ENCODE measurements around the gene ELP2. TPM values are rescaled to one million over a fixed set of nuclear protein-coding genes. Genes with fewer than 3 reads are reported as not detected.
A peak's percentile ranks its signal among the peaks of the same experiment; 100 is the strongest.

The ELP2 gene
- total and polyA plus RNA-seq, 8 donors: 35.1 to 73.3 (median 50.3) TPM

GRCh38 chr18:36183987-36184386, 54.3 kb downstream of the ELP2 start:
- Histone ChIP-seq H3K4me3 (no peak overlapping the region), H3K36me3 (no peaks in the 10 kb centered on the region), H3K27ac (no peak overlapping the region), H3K9me3 (no peaks in the 10 kb centered on the region), H3K4me1 (peaks cover 0 to 4% (median 0%) of the 10 kb centered on the region in 3 donors), H3K27me3 (no peaks in the 10 kb centered on the region)
- no peak for FAIRE-seq
- no peak for TF ChIP-seq CTCF (IDR thresholded peaks at IDR 0.05)
- ATAC-seq: no peak
- intact Hi-C loops (cut with DNase I): loop anchor here in 1 of 3 donors (10.0 kb wide), 1 partner anchor 81 kb away; no protein-coding TSS in a partner anchor
- WGBS, 2 donors: 71 to 81% methylated on average over 2 of the region's 2 CpGs
- DNase-seq: no peak

DNA sequence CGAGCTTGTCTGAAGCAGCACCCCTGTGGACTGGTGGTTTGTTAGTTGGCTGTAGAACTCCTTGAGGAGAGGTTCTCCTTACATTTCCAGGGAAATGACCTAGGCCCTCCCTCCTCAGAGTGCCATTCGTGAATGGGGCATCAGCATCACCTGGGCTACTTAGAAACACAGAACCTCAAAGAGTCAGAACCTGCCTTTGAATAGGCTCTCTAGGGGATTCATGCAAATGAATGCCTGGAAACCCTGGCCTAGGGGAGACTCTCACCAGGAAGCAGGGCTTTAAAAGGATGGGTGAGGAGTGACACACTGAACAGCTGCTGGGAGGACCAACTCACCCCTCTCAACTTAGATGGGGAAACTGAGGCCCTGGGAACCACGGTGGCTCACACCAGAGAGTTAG, 55.5 kb downstream of the ELP2 start:
- H3K9me3 ChIP-seq: no peaks in the 10 kb centered on the region
- DNase-seq (no peak), FAIRE-seq (no peak), ATAC-seq (no peak)
- H3K36me3 ChIP-seq: no peaks in the 10 kb centered on the region
- TF ChIP-seq CTCF (IDR thresholded peaks at IDR 0.05): no peak
- 94 to 100% methylated on average over 3 of the region's 3 CpGs for WGBS, 2 donors
- intact Hi-C loops (cut with DNase I): loop anchor here in 1 of 3 donors (10.0 kb wide), 1 partner anchor 80 kb away; no protein-coding TSS in a partner anchor
- peaks cover 0 to 4% (median 0%) of the 10 kb centered on the region in 3 donors for H3K4me1 ChIP-seq
- no peaks in the 10 kb centered on the region for H3K27me3 ChIP-seq
- H3K27ac ChIP-seq: no peak overlapping the region
- H3K4me3 ChIP-seq: no peak overlapping the region

DNA sequence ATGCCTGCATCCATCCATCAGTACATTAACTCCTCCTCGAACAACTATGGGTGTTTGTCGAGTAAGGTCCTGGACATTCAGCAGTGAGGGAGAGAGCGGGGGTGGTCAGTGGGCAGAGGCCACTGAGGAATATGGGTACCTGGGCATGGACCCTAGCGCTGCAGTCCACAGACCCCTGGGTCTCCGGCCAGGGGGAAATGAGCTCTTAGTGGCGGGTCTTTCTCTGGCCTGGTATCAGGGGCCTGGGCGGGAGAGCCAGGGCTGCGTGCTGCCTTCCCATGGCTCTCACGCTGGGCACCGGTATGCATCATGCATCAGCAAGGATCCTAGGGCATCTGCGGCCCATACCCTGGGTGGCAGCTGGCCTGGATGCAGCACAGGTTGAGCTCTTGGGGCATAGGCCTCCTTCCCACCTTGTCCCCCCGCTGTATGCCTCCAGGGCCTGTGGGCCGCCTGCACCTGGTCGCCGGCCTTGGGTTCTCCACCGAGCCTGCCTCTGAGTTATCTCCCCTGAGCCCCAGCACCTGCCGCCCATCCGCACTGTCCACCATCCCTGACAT, 56.3 kb downstream of the ELP2 start:
- Histone ChIP-seq H3K4me1 (peaks cover 0 to 4% (median 0%) of the 10 kb centered on the region in 3 donors), H3K36me3 (no peaks in the 10 kb centered on the region), H3K9me3 (no peaks in the 10 kb centered on the region), H3K27ac (no peak overlapping the region), H3K4me3 (peak overlapping the region in 1 of 4 donors; percentile 83), H3K27me3 (no peaks in the 10 kb centered on the region)
- TF ChIP-seq CTCF (IDR thresholded peaks at IDR 0.05): no peak
- FAIRE-seq (no peak), DNase-seq (peak in 1 of 6 donors; percentile 25), ATAC-seq (no peak)
- intact Hi-C loops (cut with DNase I): loop anchor here in 1 of 3 donors (10.0 kb wide), 1 partner anchor 79 kb away; no protein-coding TSS in a partner anchor
- 83 to 86% methylated on average over 16 to 18 of the region's 18 CpGs for WGBS, 2 donors

DNA sequence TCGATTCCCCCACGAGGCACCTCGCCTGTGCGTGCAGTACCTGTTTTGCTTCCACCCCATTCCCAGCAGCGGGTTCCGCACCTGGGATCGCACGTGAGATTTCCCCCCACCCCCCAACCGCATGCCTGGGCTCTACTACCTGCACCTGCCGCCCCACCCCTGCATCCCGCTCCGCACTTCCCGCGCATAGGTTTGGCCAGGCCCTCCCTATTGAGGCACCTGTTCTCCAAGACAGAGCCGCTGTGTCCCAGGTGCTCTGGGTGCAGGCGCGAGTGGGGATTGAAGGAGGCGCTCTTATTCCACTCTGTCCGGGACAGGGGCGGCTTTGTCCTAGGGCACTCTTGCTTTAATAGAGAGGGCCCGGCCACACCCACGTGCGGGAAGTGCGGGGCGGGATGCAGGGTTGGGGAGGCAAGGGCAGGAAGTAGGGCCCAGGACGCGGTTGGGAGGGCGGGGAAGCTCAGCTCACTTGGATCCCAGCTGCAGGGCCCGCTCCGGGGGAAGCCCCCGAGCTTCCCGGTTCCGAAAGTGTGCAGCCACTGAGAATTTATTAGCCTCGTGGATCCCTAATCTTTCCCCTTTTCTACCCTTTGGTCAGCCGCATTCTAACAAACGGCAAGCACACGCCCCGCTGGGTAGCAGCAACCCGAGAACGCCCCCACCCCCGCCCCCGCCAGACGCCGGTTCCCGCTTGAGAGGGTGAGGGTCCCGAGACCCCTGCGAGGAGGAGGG, 56.9 kb downstream of the ELP2 start:
- DNase-seq: peak; percentile 32 to 79 (median 45)
- 11 to 12% methylated on average over 46 to 47 of the region's 47 CpGs for WGBS, 2 donors
- ATAC-seq: peak; percentile 39 to 69 (median 59)
- Histone ChIP-seq H3K9me3 (no peaks in the 10 kb centered on the region), H3K4me1 (peaks cover 0 to 4% (median 0%) of the 10 kb centered on the region in 3 donors), H3K27me3 (no peaks in the 10 kb centered on the region), H3K4me3 (peak overlapping the region; percentile 64 to 83 (median 76)), H3K36me3 (no peaks in the 10 kb centered on the region), H3K27ac (peak overlapping the region in 1 of 4 donors; percentile 15)
- no peak for FAIRE-seq
- TF ChIP-seq CTCF (IDR thresholded peaks at IDR 0.05): no peak
- intact Hi-C loops (cut with DNase I): loop anchor here in 1 of 3 donors (10.0 kb wide), 1 partner anchor 78 kb away; no protein-coding TSS in a partner anchor
